Measurements from ENCODE around the gene IL24.
"Not testable (repeated sequence)": the region's sequence is repeated elsewhere in the genome, so short reads cannot be mapped to it uniquely, and the experiment has no call there.

Gene IL24

GRCh38 chr1:206897175-206897574 is at the start of gene IL24:
Gene IL24 (plus strand): TSS chr1:206897443. CDS start chr1:206897833, 390 bp downstream.
- no peak for DNase-seq (ENCODE audit: low read depth)

- DNase-seq (ENCODE audit: low read depth) = no peak
Observed at GRCh38 chr1:206847946-206848345, 49.3 kb upstream of the IL24 start.

- peak; percentile 59 for DNase-seq (ENCODE audit: low read depth)
Observed at GRCh38 chr1:206850401-206850800, 46.8 kb upstream of the IL24 start.

GRCh38 chr1:206851341-206852010 is 45.8 kb upstream of the IL24 start:
- DNase-seq (ENCODE audit: low read depth) = peak; percentile 98

GRCh38 chr1:206852662-206853061 is 44.6 kb upstream of the IL24 start:
- not testable (repeated sequence) for DNase-seq (ENCODE audit: low read depth)

- DNase-seq (ENCODE audit: low read depth) = not testable (repeated sequence)
Observed at GRCh38 chr1:206853696-206854095, 43.5 kb upstream of the IL24 start.

GRCh38 chr1:206854401-206855129 is 42.7 kb upstream of the IL24 start:
- DNase-seq (ENCODE audit: low read depth) = no peak

- DNase-seq (ENCODE audit: low read depth) = no peak
Observed at GRCh38 chr1:206855859-206856258, 41.4 kb upstream of the IL24 start.

GRCh38 chr1:206856674-206857464 is 40.4 kb upstream of the IL24 start:
- no peak for DNase-seq (ENCODE audit: low read depth)

GRCh38 chr1:206859082-206859521 is 38.1 kb upstream of the IL24 start:
- DNase-seq (ENCODE audit: low read depth) = no peak

- DNase-seq (ENCODE audit: low read depth) = no peak
Observed at GRCh38 chr1:206860165-206860564, 37.1 kb upstream of the IL24 start.

- no peak for DNase-seq (ENCODE audit: low read depth)
Observed at GRCh38 chr1:206863266-206863665, 34.0 kb upstream of the IL24 start.

- no peak for DNase-seq (ENCODE audit: low read depth)
Observed at GRCh38 chr1:206864939-206865671, 32.1 kb upstream of the IL24 start, which contains the start of gene IL20. Gene IL20 (plus strand): TSS chr1:206865623. CDS start chr1:206865853, 230 bp downstream.

- DNase-seq (ENCODE audit: low read depth) = peak; percentile 62
Observed at GRCh38 chr1:206866062-206866461, 31.2 kb upstream of the IL24 start.

GRCh38 chr1:206867239-206867638 is 30.0 kb upstream of the IL24 start:
- DNase-seq (ENCODE audit: low read depth) = no peak

GRCh38 chr1:206867716-206868115 is 29.5 kb upstream of the IL24 start:
- no peak for DNase-seq (ENCODE audit: low read depth)

- DNase-seq (ENCODE audit: low read depth) = no peak
Observed at GRCh38 chr1:206868264-206868663, 29.0 kb upstream of the IL24 start.

GRCh38 chr1:206872139-206872538 is 25.1 kb upstream of the IL24 start:
- DNase-seq (ENCODE audit: low read depth) = no peak

- DNase-seq (ENCODE audit: low read depth) = no peak
Observed at GRCh38 chr1:206873603-206874188, 23.5 kb upstream of the IL24 start.

GRCh38 chr1:206875752-206876377 is 21.4 kb upstream of the IL24 start:
- no peak for DNase-seq (ENCODE audit: low read depth)

GRCh38 chr1:206878456-206878855 is 18.8 kb upstream of the IL24 start:
- no peak for DNase-seq (ENCODE audit: low read depth)
